Lung (tissue), 12 donors: ENCODE data around the gene CTSE. TPM values are rescaled to one million over a fixed set of nuclear protein-coding genes. Genes with fewer than 3 reads are reported as not detected.

Experiments used
- ATAC-seq: fragments of 200-7000 bp; cut with Tn5 transposase; one replicate; pipeline ENCODE4 v1.9.1; 2020; ENCODE audit warnings: moderate number of reproducible peaks; ENCODE audit not compliant: insufficient read depth, low FRiP score
- DNase-seq, 3 donors: peaks; one replicate each; pipeline ENCODE4 v3.0.0-alpha.2; 2013 to 2017
- H3K27ac ChIP-seq, 2 donors: one replicate each; pipeline ENCODE4 v1.5.1; 2013; ENCODE audit warnings: mild to moderate bottlenecking in 2 of 2, moderate library complexity in 2 of 2, control low read depth in 1 of 2, inconsistent platforms in 1 of 2, low read depth in 1 of 2, low read length in 1 of 2
- H3K27me3 ChIP-seq, 3 donors: one replicate each; pipeline ENCODE4 v1.5.1; 2013; ENCODE audit warnings: low read length in 2 of 3; ENCODE audit not compliant: control insufficient read depth in 3 of 3, insufficient read depth in 3 of 3
- H3K36me3 ChIP-seq, 4 donors: one replicate each; pipeline ENCODE4 v1.5.1; 2013; ENCODE audit warnings: low read length in 4 of 4, mild to moderate bottlenecking in 1 of 4, moderate library complexity in 1 of 4; ENCODE audit not compliant: control insufficient read depth in 4 of 4, insufficient read depth in 4 of 4
- H3K4me1 ChIP-seq, 5 donors: one replicate each; pipeline ENCODE4 v1.5.1; 2013; ENCODE audit warnings: low read length in 5 of 5, mild to moderate bottlenecking in 2 of 5, moderate library complexity in 1 of 5; ENCODE audit not compliant: control insufficient read depth in 5 of 5, insufficient read depth in 5 of 5
- H3K4me3 ChIP-seq: one replicate; pipeline ENCODE4 v1.5.1; 2013; ENCODE audit warnings: mild to moderate bottlenecking, control low read depth, moderate library complexity
- H3K9ac ChIP-seq, 2 donors: one replicate each; pipeline ENCODE4 v1.5.1; 2013; ENCODE audit warnings: low read length in 2 of 2, control low read depth in 1 of 2; ENCODE audit not compliant: insufficient read depth in 1 of 2
- H3K9me3 ChIP-seq, 4 donors: one replicate each; pipeline ENCODE4 v1.5.1; 2013; ENCODE audit warnings: low read length in 3 of 4, mild to moderate bottlenecking in 1 of 4, moderate library complexity in 1 of 4; ENCODE audit not compliant: control insufficient read depth in 4 of 4, insufficient read depth in 3 of 4
- CTCF ChIP-seq: IDR thresholded peaks from 2 replicates; pipeline ENCODE4 v1.5.1; 2012; ENCODE audit warnings: mild to moderate bottlenecking; ENCODE audit errors: control extremely low read depth, extremely low read depth
- WGBS, 2 donors: extraction: QIAGEN DNeasy Blood & Tissue Kit; methylation state at CpG; one replicate each; pipeline ENCODE4 v1.1.7; 2013; 5-methylcytosine and 5-hydroxymethylcytosine counted together
- polyA plus RNA-seq, 2 donors: library from polyadenylated mRNA; stranded (reverse); fragments of 200-250 nt; gene quantifications; one replicate each; pipeline ENCODE4 v1.2.1, GENCODE V29; 2013
- total RNA-seq, 2 donors: library from RNA; depleted of rRNA in 1 of 2; stranded (reverse); fragments of >200 nt in 1 of 2; gene quantifications; one replicate each; pipeline ENCODE4 v1.2.1, GENCODE V29; 2014 to 2021
- donor health status: control.
- donor health status: control.
- donor health status: Bipolar disorder and iron deficiency.
- donor health status: healthy.
- donor health status: DM: yes; HTN: yes; CAD: no.

CTSE gene
- total and polyA plus RNA-seq, 4 donors, result 14.6 to 189 (median 95.7) TPM

GRCh38 chr1:205973377-205974232, 50.1 kb downstream of the CTSE start:
- no peak for TF ChIP-seq CTCF
- Histone ChIP-seq H3K36me3 (peaks cover 0 to 3% (median 0%) of the 10 kb centered on the region in 4 donors), H3K4me1 (peaks cover 0 to 5% (median 0%) of the 10 kb centered on the region in 5 donors), H3K27me3 (no peaks in the 10 kb centered on the region), H3K27ac (no peak overlapping the region), H3K9me3 (peaks cover 0 to 8% (median 0%) of the 10 kb centered on the region in 4 donors), H3K9ac (no peak overlapping the region), H3K4me3 (no peak overlapping the region)
- WGBS, 2 donors, result 95 to 99% methylated on average over 8 of the region's 8 CpGs
- ATAC-seq (no peak), DNase-seq (no peak)

- no peak for ATAC-seq
- H3K9ac ChIP-seq, result no peak overlapping the region
- TF ChIP-seq CTCF, result no peak
Measured at GRCh38 chr1:205972491-205973168, 51.1 kb downstream of the CTSE start.

GRCh38 chr1:205972081-205972480, 51.6 kb downstream of the CTSE start:
- no peaks in the 10 kb centered on the region for H3K36me3 ChIP-seq
- H3K4me3 ChIP-seq, result no peak overlapping the region
- DNase-seq (no peak), ATAC-seq (no peak)
- H3K4me1 ChIP-seq, result peaks cover 0 to 5% (median 0%) of the 10 kb centered on the region in 5 donors
- no peak for TF ChIP-seq CTCF
- no peak overlapping the region for H3K27ac ChIP-seq
- no peak overlapping the region for H3K9ac ChIP-seq
- WGBS, 2 donors, result 85 to 88% methylated on average over 4 of the region's 4 CpGs
- H3K27me3 ChIP-seq, result no peaks in the 10 kb centered on the region
- H3K9me3 ChIP-seq, result peaks cover 0 to 8% (median 0%) of the 10 kb centered on the region in 4 donors

More at GRCh38 chr1:205972491-205973168, 51.1 kb downstream of the CTSE start:
- Histone ChIP-seq H3K27me3 (no peaks in the 10 kb centered on the region), H3K27ac (no peak overlapping the region), H3K4me1 (peaks cover 0 to 5% (median 0%) of the 10 kb centered on the region in 5 donors), H3K4me3 (no peak overlapping the region), H3K36me3 (no peaks in the 10 kb centered on the region), H3K9me3 (peaks cover 0 to 8% (median 0%) of the 10 kb centered on the region in 4 donors)
- no peak for DNase-seq
- WGBS, 2 donors, result 88 to 90% methylated on average over 11 of the region's 11 CpGs
